CD14-positive monocyte (primary cell): ENCODE measurements around the gene A2M. TPM values are rescaled to one million over a fixed set of nuclear protein-coding genes. Genes with fewer than 3 reads are reported as not detected.

Experiments
- DNase-seq, 3 donors: peaks; one replicate each; pipeline ENCODE4 v3.0.0-alpha.2; 2011 to 2022
- H2AFZ ChIP-seq: 2 replicates; pipeline ENCODE4 v1.6.0; 2012; ENCODE audit warnings: mild to moderate bottlenecking, low read depth, low read length, inconsistent platforms; ENCODE audit not compliant: insufficient read depth, poor library complexity, severe bottlenecking
- H3K27ac ChIP-seq, 2 donors: 1 replicate in 1 of 2; 2 replicates in 1 of 2; pipeline ENCODE4 v1.5.1; 2012 to 2013; ENCODE audit warnings: low read length in 2 of 2, control low read depth in 1 of 2, inconsistent platforms in 1 of 2, low read depth in 1 of 2, mild to moderate bottlenecking in 1 of 2
- H3K27me3 ChIP-seq, 2 donors: one replicate each; pipeline versions ENCODE4 v1.6.0 to v1.6.1; 2011 to 2013; ENCODE audit warnings: low read length in 2 of 2; ENCODE audit not compliant: control insufficient read depth in 2 of 2, insufficient read depth in 2 of 2
- H3K36me3 ChIP-seq, 2 donors: replicated peaks in 1 of 2; 1 replicate in 1 of 2; 2 replicates in 1 of 2; pipeline versions ENCODE4 v1.5.1 to v1.6.1; 2012 to 2013; ENCODE audit warnings: low read length in 2 of 2, control low read depth in 1 of 2, inconsistent platforms in 1 of 2, mild to moderate bottlenecking in 1 of 2; ENCODE audit not compliant: insufficient read depth in 2 of 2, control insufficient read depth in 1 of 2
- H3K4me1 ChIP-seq, 2 donors: 1 replicate in 1 of 2; 2 replicates in 1 of 2; pipeline versions ENCODE4 v1.5.1 to v1.6.1; 2012 to 2013; ENCODE audit warnings: low read length in 2 of 2, control low read depth in 1 of 2, inconsistent platforms in 1 of 2, mild to moderate bottlenecking in 1 of 2, moderate library complexity in 1 of 2; ENCODE audit not compliant: insufficient read depth in 2 of 2, control insufficient read depth in 1 of 2
- H3K4me2 ChIP-seq: replicated peaks from 2 replicates; pipeline ENCODE3; 2012; ENCODE audit warnings: low read length, moderate library complexity, mild to moderate bottlenecking; ENCODE audit not compliant: poor library complexity, severe bottlenecking; ENCODE audit errors: extremely low read depth
- H3K4me3 ChIP-seq, 3 experiments: fragments of 200-600 bp in 1 of 3; sonication (generic) in 1 of 3; replicated peaks in 1 of 3; 1 replicate in 2 of 3; 2 replicates in 1 of 3; pipeline ENCODE4 v1.5.1; 2011 to 2013; ENCODE audit warnings: low read length in 3 of 3, mild to moderate bottlenecking in 3 of 3, control low read depth in 2 of 3, low read depth in 2 of 3, inconsistent platforms in 1 of 3, moderate library complexity in 1 of 3
- H3K79me2 ChIP-seq: 2 replicates; pipeline ENCODE4 v1.6.0; 2012; ENCODE audit warnings: mild to moderate bottlenecking, control low read depth, inconsistent platforms, low read length, moderate library complexity; ENCODE audit not compliant: insufficient read depth
- H3K9ac ChIP-seq: 2 replicates; pipeline ENCODE4 v1.6.0; 2017; ENCODE audit warnings: low read length, mild to moderate bottlenecking; ENCODE audit not compliant: insufficient read depth, poor library complexity, severe bottlenecking
- H3K9me3 ChIP-seq, 2 donors: replicated peaks in 1 of 2; 1 replicate in 1 of 2; 2 replicates in 1 of 2; pipeline versions ENCODE4 v1.5.1 to v1.6.1; 2012 to 2013; ENCODE audit warnings: low read length in 2 of 2, control low read depth in 1 of 2; ENCODE audit not compliant: control insufficient read depth in 1 of 2, insufficient read depth in 1 of 2
- H4K20me1 ChIP-seq: 2 replicates; pipeline ENCODE4 v1.6.0; 2012; ENCODE audit warnings: mild to moderate bottlenecking, low read length, control low read depth, moderate library complexity; ENCODE audit not compliant: insufficient read depth
- H3K27ac Mint-ChIP-seq, 7 donors: one replicate each; pipeline ENCODE4 v1.8.0; 2020; ENCODE audit warnings: mild to moderate bottlenecking in 7 of 7, mixed read lengths in 7 of 7, moderate library complexity in 6 of 7, inconsistent platforms in 2 of 7
- H3K27me3 Mint-ChIP-seq, 3 donors: one replicate each; pipeline ENCODE4 v1.8.0; 2021 to 2022; ENCODE audit warnings: low read depth in 3 of 3, mild to moderate bottlenecking in 3 of 3, mixed read lengths in 3 of 3, moderate library complexity in 3 of 3, inconsistent platforms in 1 of 3
- H3K36me3 Mint-ChIP-seq, 2 donors: one replicate each; pipeline ENCODE4 v1.8.0; 2020; ENCODE audit warnings: mixed read lengths in 2 of 2, inconsistent platforms in 1 of 2, mild to moderate bottlenecking in 1 of 2
- H3K4me1 Mint-ChIP-seq: one replicate; pipeline ENCODE4 v1.8.0; 2020; ENCODE audit warnings: mild to moderate bottlenecking, mixed read lengths
- H3K4me3 Mint-ChIP-seq, 2 donors: one replicate each; pipeline ENCODE4 v1.8.0; 2020; ENCODE audit warnings: mild to moderate bottlenecking in 2 of 2, mixed read lengths in 2 of 2, moderate library complexity in 1 of 2
- H3K9me3 Mint-ChIP-seq, 7 donors: one replicate each; pipeline ENCODE4 v1.8.0; 2020 to 2022; ENCODE audit warnings: mixed read lengths in 7 of 7, mild to moderate bottlenecking in 6 of 7, moderate library complexity in 6 of 7, inconsistent platforms in 2 of 7
- CTCF ChIP-seq: fragments of 200-600 bp; IDR thresholded peaks from one replicate; pipeline ENCODE4 v1.8.0; 2022; ENCODE audit warnings: antibody characterized with exemption, mild to moderate bottlenecking
- WGBS: methylation state at CpG from one replicate; pipeline ENCODE4 v1.1.5; 2013; ENCODE audit warnings: missing lambda C conversion rate; ENCODE audit not compliant: insufficient coverage; 5-methylcytosine and 5-hydroxymethylcytosine counted together
- intact Hi-C, 2 donors: fragments of 100-400 bp; cut with micrococcal nuclease; formaldehyde crosslinking; loops; one replicate each; pipeline versions ENCODE4 v1.15.0 to v1.15.1; 2023
- polyA plus RNA-seq, 3 donors: library from polyadenylated mRNA; depleted of rRNA in 1 of 3; unstranded in 2 of 3; stranded (reverse) in 1 of 3; fragments of 300-500 nt in 2 of 3; fragments of >200 nt in 1 of 3; fragmentation: Illumina TruSeq in 2 of 3; gene quantifications; 1 replicate in 2 of 3; 2 replicates in 1 of 3; pipeline ENCODE4 v1.2.3, GENCODE V29; 2012 to 2021

The A2M gene
- polyA plus RNA-seq, 3 donors = 0.12 to 1.2 TPM; not detected in 1

GRCh38 chr12:9034095-9034494, 81.6 kb downstream of the A2M start:
- H4K20me1 ChIP-seq = no peaks in the 10 kb centered on the region
- no peak overlapping the region for H3K4me3 ChIP-seq
- H3K4me1 ChIP-seq = no peaks in the 10 kb centered on the region
- H3K4me2 ChIP-seq = no peak overlapping the region
- H3K4me1 Mint-ChIP-seq = peaks cover 8% of the 10 kb centered on the region
- no peaks in the 10 kb centered on the region for H3K36me3 Mint-ChIP-seq
- peaks cover 0 to 3% (median 1%) of the 10 kb centered on the region in 7 donors for H3K9me3 Mint-ChIP-seq
- DNase-seq = no peak
- H3K9me3 ChIP-seq = no peaks in the 10 kb centered on the region
- no peak overlapping the region for H3K27ac ChIP-seq
- no peak overlapping the region for H2AFZ ChIP-seq
- H3K27me3 Mint-ChIP-seq = no peaks in the 10 kb centered on the region
- TF ChIP-seq CTCF = no peak
- intact Hi-C loops = loop anchor here in 1 of 2 donors (5.0 to 10.0 kb wide), 2 partner anchors 82 to 349 kb away; no protein-coding TSS in a partner anchor
- H3K27me3 ChIP-seq = no peaks in the 10 kb centered on the region
- H3K79me2 ChIP-seq = no peaks in the 10 kb centered on the region
- H3K9ac ChIP-seq = no peak overlapping the region
- H3K27ac Mint-ChIP-seq = peak overlapping the region in 1 of 7 donors; percentile 77
- no peak overlapping the region for H3K4me3 Mint-ChIP-seq
- 96% methylated on average over 3 of the region's 6 CpGs for WGBS
- H3K36me3 ChIP-seq = no peaks in the 10 kb centered on the region

GRCh38 chr12:9033265-9033887, 82.3 kb downstream of the A2M start:
- peaks cover 0 to 3% (median 1%) of the 10 kb centered on the region in 7 donors for H3K9me3 Mint-ChIP-seq
- no peak overlapping the region for H3K4me2 ChIP-seq
- intact Hi-C loops = loop anchor here in 1 of 2 donors (5.0 to 10.0 kb wide), 2 partner anchors 81 to 349 kb away; no protein-coding TSS in a partner anchor
- no peaks in the 10 kb centered on the region for H3K79me2 ChIP-seq
- H3K4me3 ChIP-seq = no peak overlapping the region
- H3K27ac ChIP-seq = no peak overlapping the region
- H3K9me3 ChIP-seq = no peaks in the 10 kb centered on the region
- H3K4me1 ChIP-seq = no peaks in the 10 kb centered on the region
- no peak for TF ChIP-seq CTCF
- peak overlapping the region in 2 of 7 donors; percentile 38 to 65 for H3K27ac Mint-ChIP-seq
- no peaks in the 10 kb centered on the region for H3K27me3 Mint-ChIP-seq
- no peaks in the 10 kb centered on the region for H3K27me3 ChIP-seq
- H4K20me1 ChIP-seq = no peaks in the 10 kb centered on the region
- no peak overlapping the region for H3K9ac ChIP-seq
- no peak overlapping the region for H3K4me3 Mint-ChIP-seq
- WGBS = no CpG with 5 or more reads among the region's 2 CpGs
- H3K36me3 Mint-ChIP-seq = no peaks in the 10 kb centered on the region
- H2AFZ ChIP-seq = no peak overlapping the region
- no peak for DNase-seq
- peaks cover 8% of the 10 kb centered on the region for H3K4me1 Mint-ChIP-seq
- H3K36me3 ChIP-seq = no peaks in the 10 kb centered on the region
